OCI-M1 (cell line): ENCODE data around the gene TEPSIN.
"Not testable (repeated sequence)": the region's sequence is repeated elsewhere in the genome, so short reads cannot be mapped to it uniquely, and the experiment has no call there.

Source experiments
- DNase-seq: peaks from one replicate; lab custom pipeline; 2025; lab: John Stamatoyannopoulos, UW

TEPSIN gene

DNA sequence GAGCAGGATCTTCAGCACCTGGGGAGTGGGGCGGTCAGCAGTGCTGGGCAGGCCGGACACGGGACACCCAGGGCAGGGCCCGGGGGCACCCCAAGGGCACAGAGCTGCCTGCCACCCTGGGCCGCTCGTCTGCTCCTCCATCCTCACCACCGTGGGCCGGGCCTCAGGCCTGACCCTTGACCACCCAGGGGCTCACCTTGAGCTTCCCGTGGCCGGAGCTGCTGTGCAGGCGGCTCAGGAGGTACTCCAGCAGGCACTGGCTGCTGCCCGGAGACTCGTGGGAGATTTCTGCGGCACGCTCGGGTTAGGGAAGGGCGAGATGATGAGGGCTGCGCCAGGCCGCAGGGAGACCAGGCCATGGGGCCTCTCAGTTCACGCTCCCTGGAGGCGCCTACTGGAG lies 2.1 kb downstream of the TEPSIN start:
- DNase-seq = no peak

DNA sequence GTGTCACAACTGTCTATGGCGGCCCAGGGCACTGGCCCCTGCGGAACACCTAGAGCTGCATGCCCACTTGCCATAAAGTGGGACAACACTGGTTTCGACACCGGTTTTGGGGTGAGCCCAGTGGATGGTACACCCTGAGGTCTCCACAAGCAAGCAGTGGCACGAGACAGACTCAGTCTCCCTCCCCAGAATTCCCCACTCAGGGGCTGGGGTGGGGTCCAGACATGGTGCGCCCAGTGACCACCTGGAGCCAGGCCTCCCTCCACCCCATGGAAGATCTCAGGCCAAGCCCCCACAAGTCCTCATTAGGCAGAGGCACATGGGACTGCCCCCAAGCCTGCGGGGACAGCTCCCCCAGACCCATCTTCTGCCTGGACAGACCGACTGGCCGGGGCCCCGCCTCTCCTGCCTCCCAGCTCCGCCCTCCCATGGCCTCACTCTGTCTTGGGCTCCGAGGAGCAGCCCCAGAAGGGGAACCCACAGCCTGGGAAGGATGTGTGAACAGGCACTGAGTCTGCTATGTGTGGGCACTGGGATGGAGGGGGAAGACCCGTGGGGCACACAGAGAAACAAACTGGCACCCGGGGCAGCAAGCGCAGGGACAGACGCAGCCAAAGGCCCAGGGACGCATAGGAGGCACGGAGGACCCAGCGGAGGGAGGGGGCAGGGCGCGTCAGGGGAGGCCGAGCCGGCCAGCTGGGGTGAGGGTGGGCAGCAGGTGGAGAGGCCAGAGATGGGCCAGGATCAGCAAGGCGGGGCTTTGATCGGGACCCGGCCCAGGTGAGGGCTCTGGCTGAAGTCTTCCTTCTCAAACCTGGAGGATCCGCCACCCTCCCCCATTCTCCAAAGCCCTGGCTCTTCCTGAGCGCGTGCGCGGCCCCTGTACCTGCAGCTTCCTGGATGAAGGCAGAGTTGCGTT lies 2.8 kb downstream of the TEPSIN start:
- DNase-seq = no peak

DNA sequence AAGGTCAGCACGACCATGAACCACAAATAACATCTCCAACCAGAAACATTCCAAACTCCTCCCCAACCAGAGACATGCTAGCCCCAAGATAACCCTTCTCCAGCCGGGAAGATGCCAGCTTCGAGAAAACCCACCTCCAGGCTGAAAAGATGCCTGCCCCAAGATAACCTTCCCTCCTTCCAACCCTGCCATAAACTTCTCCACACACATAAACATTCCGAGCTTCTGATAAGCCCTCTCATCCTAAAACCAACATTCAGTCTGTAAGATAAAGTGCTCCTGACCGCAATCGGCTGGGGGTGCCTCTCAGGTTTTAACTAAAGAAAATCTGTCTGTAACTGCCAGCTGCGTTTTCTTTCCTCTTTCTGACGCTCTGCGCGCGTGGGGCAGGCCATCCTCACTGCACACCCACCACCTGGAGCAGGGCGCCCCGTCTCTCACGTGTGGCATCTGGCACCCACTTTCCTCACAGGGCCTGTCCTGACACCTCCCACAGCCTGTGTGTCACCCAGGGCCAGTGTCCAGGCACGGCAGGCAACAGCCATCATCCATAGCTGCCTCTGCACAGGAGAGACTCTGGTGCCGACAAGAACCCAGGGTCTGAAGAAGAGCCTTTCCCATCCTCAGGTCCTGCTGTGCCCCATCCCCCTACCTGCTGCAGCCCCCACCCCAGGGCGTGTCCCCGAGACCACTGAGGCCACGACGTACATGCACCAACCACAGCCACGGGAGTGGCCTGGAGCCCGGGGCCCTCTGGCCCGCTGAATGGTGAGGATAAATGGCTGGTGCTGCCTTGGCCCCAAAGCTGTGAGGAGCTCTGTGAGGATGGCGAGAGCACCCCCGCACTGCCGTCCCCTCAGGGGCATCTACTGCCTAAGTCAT lies 3.7 kb downstream of the TEPSIN start:
- DNase-seq = peak; percentile 85

DNA sequence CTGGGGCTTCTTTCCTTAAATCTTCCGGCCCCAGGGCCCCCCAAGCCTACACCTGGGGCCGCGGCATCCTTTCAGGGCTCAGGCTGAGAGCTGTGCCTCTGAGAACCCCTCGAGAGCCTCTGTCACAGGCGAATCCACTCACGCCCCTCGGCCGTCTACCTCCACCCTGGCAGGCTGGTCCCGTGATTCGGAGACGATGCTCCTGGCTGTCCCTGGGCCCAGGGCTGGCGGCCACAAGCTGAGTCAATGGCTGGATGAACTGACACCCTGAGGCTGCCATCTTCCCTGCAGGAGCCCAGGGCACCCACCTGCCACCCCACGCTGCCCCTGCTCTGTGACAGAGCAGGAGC lies 4.4 kb downstream of the TEPSIN start:
- no peak for DNase-seq

DNA sequence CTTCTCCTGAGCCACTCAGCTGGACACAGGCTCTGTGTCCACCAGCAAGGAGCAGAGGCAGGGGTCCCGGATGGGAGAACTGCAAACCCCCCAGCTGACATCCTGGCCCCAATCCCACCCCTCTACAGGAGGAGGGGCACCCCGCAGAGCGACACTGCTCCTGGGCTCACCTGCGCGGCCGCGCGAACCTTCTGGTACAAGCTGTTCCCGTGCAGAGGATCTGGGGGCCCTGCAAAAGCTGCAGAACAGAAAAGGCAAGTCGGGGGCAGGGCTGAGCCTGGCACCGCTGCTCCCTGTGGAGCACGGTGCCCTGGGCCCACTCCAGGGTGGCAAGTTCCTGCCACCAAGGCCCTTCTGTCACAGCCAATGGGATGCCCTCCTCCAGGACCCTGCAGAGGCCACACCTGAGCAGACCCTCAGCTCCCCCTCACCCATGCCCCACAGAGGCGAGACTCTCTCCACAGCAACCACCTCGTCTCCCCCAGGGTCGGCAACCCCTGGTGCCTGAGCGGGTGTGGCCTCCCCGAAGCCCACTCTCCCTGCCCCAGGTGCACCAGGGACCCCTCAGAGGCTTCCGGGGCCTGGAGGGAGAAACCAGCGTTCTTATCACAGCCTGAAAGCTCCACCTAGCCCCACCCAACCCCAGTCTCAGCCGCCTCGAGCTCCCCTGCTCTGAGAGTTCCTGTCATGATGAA lies 4.9 kb downstream of the TEPSIN start:
- no peak for DNase-seq

DNA sequence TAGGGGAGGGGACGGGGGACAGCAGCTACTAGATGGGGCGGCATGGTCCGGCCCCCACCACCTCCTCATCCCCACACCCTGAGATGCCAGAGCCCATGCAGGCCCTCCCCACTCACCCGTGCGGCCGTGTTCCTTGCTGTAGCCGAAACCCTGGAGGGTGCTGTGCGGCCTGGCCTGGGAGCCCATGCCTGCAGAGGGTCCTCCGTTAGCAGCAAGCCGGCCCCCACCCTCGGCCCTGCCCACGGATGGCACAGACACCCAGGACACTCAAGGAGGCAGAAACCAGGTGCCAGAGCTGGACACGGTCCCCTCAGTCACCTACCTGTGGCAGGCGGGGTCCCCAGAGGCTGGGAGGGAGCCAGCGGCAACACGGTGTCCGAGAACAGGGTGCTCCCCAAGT lies 5.5 kb downstream of the TEPSIN start:
- DNase-seq = no peak

DNA sequence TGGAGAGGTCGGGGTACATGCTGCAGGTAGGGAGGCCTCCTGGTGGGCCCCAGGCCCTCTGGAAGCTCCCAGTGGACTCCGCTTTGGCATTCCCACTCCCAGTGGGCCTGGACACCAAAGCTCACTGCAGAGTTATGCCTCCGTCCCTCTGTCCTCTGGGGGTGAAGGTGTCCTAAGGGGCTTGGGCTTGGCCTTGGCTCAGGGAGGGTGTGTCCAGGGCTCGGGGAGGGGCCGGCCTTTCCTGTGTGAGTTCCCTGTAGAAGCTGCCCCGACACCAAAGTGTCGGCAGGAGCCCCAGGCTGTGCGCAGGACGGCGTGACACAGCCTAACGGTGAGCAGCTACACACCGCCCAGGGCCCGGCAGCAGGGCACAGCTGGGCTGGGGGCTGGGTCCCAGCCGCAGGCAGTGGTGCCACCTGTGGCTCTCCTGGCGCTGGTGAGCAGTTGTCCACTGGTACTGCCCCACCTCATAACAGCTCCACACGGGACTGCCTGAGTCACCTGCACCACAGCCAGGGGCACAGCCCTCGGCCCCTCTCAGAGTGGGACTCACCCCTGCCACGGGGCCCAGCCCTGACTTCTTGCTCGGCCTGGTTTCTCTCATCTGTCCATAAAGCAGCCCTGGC lies 6.1 kb downstream of the TEPSIN start:
- DNase-seq = no peak

DNA sequence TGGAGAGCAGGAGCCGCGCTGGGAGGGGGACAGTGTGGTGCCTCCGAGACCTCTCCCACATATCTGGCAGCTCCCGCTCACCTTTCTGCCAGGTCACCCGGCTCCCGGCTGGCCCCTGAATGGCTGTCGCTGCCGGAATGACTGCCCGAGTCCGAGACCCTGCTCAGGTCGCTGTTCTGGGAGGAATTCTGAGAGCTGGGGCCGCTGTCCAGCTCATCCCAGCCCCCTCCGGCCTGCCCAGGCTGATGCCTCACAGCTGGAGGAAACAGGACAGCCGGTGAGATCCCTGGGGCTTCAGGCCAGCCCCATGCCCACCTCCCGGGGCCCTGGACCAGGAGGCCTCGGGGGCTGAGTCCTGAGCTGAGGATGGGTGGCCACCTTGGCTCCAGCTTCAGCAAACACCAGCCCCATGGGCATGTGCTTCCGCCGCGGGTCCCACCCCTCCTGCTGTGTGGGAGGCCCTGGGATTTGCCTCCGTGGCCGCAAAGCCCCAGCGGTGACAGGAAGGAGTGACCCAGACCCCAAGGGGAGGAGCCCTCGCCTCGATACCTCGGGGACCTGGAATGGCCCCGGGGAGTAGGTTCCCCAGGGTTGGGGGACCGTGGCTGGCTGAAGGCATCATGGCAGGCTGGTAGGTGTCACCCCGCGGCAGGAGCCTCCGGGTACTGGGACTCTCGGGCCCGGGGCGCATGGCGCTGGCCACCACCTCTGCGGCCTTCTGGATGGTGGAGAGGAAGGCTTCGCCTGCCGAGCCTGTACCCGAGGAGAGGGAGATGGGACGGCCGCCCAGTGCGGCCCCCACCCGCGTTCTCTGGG lies 6.9 kb downstream of the TEPSIN start:
- no peak for DNase-seq

DNA sequence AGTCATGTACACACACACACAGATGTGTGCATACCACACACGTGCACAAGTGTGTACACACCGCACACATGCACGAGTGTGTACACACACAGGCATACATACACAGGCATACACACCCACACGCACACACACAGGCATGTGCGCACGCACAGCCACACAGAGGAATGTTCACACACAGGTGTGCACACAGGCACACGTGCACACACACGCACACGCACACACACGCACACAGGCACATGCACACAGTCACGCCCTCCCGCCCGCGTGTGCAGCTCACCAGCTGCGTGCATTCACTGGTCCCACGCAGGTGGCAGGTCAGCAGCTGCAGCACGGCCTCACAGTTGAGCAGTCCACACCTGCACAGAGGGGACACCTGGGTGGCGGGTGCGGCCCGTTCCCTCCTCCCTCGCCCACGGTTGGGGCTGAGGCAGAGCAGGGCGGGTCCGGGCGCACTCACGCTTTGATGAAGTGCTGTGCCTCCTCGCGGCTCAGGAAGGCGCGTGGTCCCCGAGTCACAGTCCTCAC lies 7.7 kb downstream of the TEPSIN start:
- no peak for DNase-seq

DNA sequence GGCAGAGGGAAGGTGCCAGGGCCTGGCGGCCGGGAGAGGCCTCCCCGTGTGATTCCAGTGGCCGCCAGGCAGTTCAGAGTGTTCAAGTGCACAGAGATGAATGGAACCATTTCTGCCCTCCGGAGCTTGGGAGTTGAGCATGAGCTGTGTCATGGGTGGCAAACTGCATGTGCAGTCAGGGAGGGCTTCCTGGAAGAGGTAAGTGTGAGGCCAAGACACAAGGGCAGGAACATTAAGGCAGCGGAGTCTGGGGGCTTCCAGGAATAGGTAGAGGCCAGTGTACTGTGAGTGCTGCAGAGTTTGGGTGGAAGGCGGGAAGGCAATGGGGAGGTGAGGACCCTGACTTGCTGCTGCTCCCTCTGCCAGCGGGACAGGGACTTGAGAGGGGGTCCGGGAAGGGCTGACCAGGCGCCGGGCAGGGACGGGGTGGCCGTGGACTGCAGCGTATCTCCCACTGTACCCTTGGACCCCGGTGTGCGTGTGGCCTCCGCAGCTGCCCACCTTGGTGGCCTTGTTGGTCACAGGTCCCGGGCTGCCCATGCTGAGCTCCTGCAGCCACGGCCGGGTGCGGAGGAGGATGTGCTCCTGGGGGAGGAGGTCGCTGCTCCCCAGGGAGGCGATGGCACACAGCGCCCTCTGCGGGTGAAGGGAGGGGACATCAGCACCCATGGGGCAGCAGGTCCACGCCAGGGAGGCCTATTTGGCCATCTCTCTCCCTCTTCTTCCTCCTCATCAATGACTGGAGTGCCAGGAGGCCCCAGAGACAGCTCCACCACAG lies 8.6 kb downstream of the TEPSIN start:
- no peak for DNase-seq

DNA sequence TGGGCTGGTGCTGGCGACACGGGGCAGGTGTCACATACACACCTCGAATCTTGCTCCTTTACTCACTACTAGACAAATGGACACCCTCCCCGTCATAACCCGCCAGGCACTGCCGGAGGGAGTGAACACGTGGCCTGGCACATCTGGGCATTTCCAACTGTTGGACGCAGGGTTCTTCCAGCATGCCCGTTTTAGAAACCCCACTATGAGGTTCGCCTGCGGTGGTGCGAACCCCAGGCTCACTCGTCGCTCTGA lies 9.3 kb downstream of the TEPSIN start:
- DNase-seq = no peak

DNA sequence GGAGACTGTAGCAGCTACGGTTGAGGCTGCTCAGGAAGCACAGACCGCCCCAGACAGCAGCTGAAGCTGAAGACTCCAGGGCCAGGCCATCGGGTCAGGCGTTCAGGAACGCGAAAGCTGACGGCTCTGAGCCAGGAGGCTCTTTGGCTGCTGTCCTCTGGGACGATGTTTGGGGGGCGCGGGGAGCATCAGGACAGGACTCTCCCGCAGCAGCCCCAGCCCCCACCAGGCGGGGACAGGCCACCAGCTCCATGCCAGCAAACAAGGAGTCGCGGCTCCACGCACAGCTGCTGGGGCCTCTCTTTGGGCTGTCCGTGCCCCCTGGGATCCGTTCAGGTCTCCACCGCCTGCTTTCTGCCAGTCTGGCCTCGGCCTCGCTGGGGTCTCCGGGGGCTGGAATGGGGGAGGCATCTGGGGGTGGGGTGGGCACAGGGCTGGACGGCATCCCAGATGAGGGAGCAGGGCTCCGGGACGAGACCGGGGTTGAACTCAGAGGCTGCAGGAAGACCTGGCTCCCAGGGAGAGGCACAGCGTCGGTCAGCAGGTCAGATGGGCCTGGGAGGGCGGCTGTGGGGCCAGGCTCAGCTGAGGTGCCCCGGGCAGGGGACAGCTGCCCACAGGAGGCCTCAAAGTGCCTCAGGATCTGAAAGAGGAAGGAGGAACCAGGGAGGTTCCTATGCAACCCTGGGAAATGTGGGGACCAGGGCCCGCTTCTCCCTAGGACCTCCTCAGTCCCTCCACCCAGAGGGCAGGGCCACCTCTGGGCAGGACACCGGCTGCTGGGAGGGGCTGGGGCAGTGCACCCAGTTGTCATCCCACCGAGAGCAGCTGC lies 9.8 kb downstream of the TEPSIN start:
- DNase-seq = no peak

DNA sequence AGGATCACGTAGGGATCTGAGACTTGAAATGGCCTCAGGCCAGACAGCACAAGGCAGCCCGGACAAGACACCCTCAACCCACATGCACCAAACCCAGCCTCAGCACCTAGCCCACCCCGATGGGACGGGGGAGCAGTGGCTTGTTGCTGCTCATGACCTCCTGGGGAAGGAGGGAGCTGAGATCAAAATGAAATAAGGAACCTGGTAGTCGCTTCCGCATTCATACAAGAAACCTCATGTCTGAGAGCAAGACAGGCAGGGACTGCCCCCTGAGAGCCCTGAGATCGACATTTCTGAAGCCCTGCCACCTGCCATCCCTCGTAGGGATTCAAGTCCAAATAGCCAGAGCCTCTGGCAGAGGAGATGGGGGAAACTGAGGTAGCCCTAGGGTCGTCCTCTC lies 10.4 kb downstream of the TEPSIN start:
- DNase-seq = no peak

DNA sequence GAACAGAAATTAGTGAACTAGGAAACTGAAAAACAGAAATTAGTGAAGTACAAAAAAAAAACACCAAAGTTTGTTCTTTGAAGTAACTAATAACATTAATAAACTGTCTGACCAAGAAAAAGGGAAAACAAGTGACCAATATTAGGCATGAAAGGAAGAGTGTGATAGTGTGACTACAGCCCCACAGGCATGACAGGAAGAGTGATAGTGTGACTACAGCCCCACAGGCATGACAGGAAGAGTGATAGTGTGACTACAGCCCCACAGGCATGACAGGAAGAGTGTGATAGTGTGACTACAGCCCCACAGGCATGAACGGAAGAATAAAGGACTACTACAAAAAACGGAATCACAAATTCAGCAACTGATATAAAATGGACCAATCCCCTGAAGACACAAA lies 11.2 kb downstream of the TEPSIN start:
- DNase-seq = not testable (repeated sequence)

DNA sequence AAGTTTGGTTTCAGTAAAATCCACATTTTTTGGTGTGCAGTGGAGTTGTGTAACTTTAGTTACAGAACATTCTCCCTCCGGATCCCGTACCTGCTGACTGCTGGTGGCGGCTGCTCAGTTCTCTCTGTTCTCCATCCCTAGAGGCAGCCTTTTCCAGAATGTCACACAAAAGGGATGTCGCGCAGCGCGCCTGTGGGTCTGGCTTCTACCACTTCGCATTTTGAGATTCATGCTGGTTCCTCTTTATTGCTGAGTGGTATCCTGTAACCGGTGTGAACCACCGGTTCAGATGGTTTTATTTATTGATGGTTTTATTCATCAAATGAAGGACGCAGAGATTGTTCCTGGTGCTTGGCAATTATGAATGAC lies 15.1 kb downstream of the TEPSIN start:
- no peak for DNase-seq

DNA sequence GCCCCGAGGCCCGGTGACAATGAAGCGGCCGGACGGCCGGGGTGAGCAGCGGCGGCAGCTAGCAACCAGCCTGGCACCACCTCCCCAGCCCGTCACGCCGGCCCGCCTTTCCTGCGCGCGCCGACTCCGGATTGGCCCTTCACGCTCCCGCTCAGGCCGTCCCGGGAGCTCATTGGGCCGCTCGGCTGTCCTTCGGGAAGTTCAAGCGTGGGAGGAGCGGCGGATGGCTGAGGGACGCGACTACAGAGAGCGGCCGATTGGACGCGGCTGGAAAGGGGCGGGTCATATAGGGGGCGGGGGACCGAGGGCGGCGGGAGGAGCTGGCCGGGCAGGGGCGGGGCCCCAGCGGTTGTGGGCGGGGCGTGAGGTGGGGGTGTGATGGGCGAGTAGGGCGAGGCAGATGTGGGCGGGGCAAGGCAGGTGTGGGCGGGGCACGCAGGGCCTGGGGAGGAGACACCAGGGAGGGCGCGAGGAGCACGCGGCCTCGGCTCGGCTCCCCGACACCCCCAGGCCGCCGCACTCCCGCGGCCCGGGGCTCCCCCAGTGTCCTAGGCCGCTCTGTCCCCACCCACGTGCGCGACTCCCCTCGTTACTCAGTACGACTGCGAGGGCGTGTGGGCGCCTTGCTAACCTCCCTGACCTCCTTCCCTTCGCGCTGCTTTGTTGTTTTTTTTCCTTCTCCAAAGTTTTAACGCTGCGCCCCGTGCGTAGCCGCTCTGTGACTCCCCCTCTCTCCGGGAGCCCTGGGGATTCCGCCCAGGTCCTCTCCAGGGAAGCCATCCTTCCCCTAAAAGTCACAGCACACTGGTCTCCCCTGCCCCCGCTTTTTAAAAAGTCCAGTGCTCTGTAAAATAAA lies 15.7 kb downstream of the TEPSIN start, which contains the start of gene CEP131:
TSS of gene CEP131 (minus strand) at position 60 of the 856 bp plus-strand sequence. CDS start 2,909 bp downstream, outside the sequence.
- DNase-seq = peak; percentile 98

DNA sequence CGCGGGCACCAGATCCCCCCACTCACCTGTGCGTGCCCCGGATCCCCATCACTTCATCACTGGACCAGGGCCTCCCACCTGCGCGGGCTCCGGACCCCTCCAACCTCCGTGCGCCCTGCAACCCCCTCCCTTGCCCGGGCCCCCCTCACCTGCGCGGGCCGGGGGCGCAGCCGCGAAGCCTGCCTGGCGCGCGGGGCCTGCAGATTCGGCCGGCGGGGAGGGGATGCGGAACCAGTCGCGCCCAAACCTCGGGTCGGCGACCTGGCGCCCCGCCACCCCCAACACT lies 16.3 kb downstream of the TEPSIN start:
- DNase-seq = no peak

DNA sequence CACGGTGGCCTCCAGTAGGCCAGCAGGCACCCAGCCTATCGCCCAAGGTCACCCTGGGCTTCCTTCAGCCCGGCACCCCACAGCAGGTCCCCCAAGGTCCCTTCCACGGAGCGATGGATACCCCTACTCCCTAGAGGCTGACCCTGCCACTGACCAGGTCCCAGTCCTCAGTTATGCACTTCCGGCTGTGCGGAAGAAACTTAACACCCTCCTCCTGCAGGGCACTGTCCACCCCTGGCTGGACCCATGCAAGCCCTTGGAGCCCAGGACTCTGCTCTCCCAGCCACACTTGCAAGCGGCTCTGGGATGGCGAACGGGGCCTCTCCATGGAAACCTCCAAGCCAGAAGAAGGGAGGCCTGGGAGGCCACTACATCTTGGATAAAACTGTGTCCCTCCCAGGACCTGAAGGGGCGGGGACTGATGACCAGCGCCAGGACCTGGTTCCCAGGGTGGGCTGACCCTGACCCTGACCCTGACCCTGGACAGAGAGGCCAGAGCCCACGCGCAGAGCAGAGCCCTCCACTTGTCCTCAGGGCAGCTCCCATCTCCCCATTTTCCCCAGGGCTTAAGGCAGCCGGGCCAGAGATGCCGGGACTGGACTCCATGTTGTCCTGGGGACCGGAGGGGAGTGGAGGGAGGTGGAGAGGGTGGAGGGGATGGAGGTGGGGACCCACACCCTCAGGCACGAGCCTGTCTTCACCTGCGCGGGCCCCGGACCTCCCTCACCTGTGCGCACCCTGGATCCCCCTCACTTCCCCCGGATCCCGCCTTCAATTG lies 16.8 kb downstream of the TEPSIN start:
- DNase-seq = no peak
